OCI-M2 (cell line): ENCODE results near the gene CCND1.

Source experiments
- DNase-seq: peaks from one replicate; lab custom pipeline; 2025; ENCODE audit not compliant: unreplicated experiment; lab: John Stamatoyannopoulos, UW

Gene CCND1

DNA sequence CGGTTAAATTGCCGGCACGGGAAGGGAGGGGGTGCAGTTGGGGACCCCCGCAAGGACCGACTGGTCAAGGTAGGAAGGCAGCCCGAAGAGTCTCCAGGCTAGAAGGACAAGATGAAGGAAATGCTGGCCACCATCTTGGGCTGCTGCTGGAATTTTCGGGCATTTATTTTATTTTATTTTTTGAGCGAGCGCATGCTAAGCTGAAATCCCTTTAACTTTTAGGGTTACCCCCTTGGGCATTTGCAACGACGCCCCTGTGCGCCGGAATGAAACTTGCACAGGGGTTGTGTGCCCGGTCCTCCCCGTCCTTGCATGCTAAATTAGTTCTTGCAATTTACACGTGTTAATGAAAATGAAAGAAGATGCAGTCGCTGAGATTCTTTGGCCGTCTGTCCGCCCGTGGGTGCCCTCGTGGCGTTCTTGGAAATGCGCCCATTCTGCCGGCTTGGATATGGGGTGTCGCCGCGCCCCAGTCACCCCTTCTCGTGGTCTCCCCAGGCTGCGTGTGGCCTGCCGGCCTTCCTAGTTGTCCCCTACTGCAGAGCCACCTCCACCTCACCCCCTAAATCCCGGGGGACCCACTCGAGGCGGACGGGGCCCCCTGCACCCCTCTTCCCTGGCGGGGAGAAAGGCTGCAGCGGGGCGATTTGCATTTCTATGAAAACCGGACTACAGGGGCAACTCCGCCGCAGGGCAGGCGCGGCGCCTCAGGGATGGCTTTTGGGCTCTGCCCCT, 529 bp upstream of the CCND1 start:
- no peak for DNase-seq

DNA sequence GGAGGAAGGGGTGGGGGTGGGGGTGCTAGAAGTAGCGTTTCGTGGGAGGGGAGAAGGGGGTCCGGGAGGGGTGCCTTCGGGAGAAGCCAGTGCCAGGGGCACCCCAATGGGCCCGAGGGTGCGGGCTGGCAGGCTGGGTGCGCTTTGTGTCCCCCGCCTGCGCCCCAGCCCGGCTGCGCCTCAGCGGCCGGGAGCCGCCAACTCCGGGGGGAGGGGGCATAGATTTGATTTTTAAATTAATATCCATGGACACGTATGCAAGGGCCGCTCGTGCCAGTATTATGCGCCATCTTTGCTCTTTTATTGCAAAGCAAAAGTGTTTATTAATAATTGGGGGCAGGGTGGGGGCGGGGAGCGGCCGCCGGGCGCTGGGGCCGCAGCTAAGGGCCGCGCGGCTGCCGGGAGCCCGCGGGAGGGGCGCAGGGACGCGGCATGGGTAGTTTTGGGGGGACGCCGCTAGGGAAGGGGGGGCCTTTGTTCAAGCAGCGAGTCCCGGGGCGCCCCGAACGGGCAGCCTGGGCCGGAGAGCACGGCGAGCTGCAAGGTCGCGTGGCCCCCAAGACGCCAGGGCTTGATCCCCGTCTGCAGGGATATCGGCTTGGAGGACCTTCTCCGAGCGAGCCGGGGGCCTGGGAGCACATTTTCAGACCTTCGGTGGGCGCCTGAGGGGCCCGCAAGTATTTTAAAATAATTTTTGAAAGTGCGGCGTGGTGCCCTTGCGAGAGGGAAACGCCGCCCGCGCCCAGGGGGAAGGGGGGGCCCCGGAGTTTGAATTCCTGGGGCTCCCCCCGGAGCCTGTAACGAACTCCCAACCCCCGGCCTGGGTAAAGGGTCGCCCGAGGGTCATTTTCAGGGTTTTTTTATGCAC, 959 bp downstream of the CCND1 start:
- no peak for DNase-seq

DNA sequence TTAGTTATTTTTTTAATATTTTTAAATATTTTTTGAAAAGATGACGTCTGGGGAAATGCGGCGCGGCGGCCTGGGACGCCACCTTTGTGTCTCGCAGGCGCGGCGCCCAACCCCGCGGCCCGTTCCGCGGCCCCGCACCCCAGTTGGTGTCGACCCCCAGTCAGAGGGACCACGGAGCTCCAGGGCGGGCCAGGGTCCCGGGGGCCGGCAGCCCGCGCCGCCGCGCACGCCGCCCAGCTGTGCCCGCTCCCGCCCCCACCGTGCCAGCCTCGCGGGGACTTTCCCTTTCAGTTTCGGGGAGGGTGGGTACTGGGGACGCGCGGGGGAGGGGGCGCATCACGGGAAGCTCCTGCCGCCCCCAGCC, 1.6 kb downstream of the CCND1 start:
- DNase-seq, result no peak

DNA sequence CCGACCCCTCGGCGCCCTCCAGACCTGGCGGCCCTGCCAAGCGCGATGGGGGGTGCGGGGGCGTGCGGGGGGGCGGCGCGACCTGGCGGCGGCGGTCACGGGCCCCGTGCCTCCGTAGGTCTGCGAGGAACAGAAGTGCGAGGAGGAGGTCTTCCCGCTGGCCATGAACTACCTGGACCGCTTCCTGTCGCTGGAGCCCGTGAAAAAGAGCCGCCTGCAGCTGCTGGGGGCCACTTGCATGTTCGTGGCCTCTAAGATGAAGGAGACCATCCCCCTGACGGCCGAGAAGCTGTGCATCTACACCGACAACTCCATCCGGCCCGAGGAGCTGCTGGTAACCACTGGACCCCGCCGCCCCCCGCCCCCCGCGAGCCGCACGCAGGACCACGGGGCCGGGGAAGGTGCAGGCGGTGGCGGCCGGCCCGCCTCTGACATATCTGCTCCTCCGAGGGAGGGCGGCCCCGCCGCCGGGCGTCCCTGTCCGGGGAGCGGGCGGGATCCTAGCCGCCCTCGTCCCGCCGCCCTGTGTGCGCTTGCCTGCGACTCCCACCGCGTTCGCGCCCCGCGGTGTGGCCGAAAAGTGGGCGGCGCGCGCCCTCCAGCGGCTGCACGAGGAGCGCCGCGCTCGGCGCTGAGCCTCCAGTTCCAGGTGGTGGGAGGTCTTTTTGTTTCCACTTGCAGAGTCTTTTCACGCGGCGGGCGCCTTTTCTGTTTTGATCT, 2.1 kb downstream of the CCND1 start:
- no peak for DNase-seq

DNA sequence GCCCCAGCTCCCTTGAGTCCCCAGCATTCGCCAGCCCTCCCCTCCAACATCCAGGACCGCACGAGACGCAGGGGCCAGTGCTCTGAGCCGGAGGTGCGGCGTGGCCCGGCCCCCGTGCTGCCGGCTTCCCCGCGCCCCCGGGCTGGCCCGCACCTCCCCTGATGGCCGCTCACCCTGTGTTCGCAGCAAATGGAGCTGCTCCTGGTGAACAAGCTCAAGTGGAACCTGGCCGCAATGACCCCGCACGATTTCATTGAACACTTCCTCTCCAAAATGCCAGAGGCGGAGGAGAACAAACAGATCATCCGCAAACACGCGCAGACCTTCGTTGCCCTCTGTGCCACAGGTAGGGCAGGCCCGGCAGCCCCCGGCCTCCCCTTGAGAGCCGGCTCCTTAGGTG, 2.7 kb downstream of the CCND1 start:
- no peak for DNase-seq

DNA sequence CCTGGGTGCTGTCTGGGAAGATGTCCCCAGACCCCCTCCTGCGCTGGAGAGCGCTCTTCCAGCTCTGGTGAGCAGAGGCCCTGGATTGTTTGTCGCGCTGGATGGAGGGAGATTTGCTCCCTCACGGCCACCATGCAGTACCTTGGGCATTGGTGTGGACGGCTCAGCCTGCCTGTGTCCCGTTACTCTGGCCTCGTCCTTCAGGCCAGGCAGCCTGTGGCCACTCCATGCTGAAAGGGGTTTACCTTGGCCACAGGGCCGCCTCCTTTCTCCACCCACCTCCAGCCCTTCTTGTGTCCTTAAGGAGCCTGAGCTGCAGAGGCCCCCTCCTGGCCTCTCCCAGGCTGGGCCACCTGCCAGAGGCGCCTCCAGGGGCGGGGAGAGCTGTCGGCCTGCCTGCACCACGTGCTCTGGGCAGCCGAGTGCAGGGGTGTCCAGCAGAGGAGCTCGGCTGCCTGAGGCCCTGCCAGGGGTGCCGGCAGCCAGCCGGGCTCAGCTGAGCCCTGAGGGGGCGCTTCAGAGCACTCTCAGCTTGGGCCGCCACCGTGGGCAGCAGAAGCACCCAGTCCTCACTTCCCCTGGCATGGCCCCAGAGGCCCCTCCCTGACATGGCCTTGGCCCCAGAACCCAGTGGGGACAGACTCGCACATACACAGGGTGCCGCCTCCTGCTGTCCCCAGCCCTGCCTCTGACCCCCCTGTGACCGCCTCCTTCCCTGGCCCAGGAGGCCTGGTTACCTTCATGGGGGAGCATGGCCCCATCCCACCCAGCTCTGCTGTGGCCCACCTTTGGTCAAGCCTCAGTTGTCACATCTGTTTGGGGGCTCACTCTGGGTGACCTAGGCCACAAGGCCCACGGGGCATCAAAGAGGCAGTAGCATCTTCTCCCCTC, 3.4 kb downstream of the CCND1 start:
- no peak for DNase-seq

DNA sequence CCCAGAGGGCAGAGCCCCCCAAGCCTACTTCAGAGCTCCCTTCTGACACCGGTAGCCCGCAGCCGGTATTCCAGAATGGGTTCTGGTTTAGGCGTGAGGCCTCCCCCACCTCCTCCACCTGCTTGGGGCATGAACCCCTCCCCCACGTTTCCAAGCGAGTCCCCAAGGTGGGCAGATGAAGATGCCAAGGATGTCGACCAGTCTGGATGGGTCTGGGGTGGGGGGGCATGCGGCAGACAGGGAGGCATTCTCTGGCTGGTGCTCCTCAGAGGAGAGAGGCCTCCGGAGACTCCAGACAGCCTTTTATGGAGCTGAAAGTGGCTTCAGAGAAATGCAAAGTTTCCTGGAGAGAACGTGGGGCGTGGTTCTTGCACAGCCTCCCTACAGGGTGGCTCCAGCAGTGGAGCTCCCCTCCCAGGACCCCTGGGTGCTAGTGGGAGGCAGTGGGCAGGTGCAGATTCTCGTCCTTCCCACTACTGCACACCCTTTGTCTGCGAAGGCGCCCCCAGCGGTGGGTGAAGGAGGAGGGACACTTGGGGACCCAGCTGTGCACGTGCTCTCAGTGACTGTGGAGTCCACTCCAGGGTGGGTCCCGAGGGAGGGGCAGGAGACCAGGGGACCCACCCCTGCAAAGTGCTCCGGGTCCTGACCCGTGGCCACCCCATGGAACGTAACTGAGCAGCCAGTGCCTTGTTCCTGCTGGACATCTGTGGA, 4.2 kb downstream of the CCND1 start:
- DNase-seq, result no peak

DNA sequence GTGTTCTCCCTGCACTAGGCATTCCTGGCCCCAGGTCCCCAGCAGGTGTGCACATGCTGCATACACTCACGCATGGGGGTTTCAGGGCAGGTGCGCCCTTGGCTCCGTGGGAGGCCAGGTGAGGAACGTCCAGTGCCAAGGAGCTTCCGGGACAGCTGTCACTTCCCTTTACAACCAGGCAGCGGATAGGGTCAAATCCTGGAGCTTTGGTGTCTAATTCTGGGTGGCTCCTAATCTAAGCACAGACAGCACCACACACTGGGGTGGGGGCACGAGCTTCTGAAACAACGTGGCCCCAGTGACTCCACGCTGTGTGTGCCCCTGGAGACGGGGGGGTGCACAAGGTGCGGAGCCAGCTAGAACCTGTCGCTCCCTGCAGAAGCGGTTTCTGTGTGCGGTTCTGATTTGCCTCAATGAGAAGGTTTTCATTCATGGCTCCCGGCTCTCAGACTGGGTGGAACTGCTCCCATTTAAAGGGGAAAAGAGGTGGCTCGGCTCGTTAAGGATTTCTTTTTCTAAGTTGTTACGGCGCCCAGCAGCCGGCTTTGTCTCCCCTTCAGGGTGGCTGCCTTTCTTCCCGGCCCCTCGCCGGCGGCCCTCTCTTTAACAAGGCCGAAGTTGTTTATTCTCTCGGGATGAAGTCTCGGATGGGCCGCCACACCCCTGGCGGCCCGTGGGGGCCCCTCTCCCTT, 5.0 kb downstream of the CCND1 start:
- no peak for DNase-seq

DNA sequence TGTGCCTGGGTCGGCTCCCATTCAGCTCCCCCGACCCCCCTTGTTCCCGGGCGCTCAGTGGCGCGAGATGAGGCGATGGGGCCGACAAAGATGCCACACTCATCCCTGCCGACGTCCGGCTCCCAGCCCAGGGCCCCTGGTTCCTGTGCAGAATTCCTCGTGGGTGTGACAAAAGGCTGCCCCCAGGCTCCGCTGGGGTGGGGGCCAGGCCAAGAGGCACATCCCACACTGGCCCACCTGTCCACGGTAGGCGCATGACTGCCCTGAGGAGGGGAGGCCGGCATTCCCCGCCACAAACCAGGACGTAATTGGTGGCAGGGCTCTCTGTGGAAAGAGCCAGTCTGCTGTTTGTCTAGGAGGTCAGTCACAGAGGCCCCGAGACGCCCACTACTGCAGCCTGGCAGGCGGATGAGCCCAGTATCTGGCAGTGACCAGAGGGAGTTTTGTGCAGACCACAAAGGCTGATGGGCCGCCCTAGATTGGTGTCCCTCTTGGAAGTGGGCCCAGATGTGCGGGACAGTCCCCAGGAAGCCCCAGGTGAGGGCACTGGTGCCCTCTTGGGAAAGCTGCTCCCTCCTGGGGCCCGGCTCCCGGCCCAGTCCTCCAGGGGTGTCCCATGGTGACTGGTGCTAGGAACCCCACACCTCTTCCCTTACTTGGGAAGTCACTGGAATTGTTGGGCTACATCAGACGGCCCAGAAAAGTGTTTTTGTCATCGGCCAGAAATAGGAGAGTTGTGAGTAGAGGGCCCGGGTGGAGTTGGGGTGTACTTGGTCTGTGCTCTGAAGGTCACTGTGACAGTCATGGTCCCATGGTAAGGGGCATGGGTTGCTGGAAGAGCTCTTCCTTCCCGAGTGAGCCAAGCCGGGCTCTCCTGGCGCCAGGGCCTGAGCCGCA, 5.8 kb downstream of the CCND1 start:
- no peak for DNase-seq

DNA sequence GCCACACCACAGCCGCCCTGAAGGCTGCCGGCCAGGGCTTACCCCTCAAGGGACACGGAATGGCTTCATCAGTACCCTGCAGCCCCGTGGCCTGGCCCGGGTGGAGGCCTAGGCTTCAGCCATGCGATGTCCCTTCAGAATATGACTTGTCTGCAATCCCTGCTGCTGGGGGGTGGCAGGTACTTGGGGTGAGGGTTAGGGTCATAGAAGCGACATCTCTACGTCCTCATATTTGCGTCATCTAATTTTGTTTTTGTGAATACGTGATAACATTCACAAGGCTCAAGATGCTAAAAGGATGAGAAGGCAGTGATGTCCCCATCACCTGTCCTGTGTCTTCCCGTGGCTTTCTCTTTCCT, 6.4 kb downstream of the CCND1 start:
- no peak for DNase-seq

DNA sequence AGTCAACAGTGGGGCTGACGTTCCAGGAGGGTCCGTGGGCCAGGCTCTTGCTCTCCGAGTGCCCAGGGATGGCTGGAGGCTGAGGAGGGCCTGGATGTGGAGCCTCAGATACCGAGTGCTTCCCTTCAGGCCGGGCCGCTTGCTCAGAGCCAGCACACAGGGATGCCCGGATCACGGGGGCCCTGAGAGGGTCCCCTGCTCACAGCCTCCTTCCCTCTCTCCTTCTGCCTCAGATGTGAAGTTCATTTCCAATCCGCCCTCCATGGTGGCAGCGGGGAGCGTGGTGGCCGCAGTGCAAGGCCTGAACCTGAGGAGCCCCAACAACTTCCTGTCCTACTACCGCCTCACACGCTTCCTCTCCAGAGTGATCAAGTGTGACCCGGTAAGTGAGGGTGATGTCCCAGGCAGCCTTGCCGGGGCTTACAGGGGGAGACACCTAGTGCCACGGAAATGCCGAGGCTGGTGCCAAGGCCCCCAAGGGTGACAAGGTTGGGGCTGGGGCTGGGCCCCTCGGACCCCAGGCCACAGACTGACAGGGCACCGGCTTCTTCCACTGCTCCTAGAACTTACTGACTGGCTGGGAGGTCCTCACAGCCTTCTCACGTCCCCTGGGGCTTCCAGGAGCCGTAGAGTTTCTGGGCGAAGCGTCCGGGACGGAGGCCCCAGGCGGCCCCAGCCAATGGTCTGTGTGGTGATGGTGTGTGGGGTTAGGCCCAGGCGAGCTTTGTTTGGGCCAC, 7.0 kb downstream of the CCND1 start:
- DNase-seq, result no peak

DNA sequence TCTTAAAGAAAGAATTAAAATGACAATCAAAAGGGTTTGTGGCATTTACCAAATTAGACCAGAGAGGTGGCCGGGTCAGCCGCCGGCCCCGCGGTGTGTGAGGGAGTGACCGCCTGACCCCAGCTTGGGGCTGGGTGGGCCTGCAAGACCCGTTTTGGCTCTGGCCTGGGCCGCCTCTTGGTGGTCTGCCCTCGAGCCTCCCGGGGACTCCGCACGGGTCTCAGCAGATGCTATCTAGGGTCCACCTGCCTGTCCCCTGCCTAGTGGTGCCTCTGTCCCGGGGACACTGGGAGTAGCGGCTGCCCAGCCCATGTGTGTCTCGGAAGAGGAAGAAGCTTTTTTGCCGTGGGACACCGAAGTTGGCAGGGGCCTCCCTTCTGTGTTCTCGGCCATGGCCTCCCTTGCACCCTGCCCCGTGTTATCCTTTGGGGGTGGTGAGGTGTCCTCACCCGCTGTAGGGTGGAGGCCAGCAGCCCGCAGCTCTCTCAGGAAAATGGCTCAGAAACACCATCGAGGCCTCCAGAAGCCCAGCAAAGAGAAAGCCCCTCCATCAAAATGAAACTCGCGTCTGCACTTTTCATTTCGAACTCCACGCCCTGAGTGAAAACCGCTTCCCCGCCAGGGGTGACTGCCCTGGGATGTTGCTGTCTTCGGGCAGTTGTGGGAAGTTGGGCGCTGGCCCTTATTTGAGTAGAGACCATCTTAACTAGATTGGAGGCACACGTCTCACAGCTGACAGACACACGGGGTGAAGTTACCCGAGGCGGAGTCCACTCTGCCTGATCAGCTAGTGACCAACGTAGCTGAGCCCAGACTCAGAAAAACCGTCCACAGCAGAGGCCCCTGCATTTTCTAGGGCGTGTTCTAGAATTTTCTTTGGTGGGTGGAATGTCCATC, 8.0 kb downstream of the CCND1 start:
- DNase-seq, result no peak

DNA sequence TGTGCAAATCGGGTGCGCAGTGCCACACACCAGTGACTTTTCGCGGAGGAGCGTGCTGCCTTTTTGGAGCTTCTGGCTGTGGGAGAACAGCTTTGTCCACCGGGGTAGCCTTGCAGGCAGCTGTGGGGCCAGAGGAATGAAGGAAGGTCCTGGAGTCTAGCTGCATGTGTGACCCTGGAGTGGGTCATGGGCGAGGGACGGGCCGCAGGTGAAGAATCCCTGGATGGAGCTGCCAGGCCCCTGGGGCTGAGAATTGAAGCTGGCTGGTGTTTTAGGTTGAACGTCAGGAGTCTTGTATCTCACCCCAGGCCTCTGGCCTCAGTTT, 8.6 kb downstream of the CCND1 start:
- DNase-seq, result no peak

DNA sequence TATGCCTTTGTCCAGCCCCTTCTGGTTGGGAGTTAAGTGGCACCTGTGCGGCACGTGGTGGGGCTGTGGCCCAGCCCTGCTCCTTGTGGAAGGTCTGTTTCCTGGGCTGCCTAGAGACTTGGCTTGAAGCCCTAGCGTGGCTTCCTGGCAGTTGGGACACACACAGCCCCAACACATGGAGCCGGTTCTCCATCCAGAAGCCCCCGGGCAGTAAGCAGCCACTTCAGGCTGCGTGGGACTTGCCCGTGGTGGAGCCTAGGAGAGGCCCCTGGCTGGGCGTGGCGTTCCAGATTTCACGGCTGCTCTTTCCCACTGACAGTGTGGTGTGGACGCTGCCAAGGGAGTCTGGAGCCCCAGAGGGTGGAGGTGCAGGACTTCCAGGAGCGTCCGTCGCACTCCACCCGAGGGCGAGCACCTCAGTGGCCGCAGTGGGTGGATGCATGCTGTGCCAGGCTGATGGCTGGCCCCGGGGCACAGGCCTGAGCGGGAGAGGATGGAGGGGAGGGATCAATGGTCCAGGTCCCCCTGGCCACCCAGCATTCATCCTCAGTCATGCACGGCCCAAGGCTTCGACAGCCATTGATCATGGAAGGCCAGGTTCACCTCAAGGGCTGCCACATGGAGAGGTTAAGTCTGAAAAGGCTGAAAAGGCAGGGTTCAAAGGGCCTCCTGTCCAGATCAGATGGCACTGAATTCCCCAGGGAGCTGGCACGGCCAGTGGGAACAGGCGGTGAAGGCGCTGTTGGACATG, 9.3 kb downstream of the CCND1 start:
- no peak for DNase-seq

DNA sequence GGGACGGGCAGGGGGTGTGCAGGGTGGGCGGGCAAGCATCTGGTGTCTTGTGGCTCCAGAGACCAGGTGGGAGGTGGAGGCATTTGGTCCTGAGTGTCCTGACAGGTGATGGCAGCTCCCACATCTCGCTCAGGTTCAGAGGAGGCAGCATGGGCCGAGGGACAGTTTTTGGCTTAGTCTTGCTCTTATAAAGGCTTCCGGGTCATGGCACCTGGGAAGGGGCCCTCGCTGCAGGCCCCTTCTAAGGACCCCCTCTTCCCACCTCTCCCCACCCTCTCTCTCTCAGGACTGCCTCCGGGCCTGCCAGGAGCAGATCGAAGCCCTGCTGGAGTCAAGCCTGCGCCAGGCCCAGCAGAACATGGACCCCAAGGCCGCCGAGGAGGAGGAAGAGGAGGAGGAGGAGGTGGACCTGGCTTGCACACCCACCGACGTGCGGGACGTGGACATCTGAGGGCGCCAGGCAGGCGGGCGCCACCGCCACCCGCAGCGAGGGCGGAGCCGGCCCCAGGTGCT, 9.9 kb downstream of the CCND1 start:
- no peak for DNase-seq
